22Rv1 (cell line): ENCODE data around the gene TAGLN.

ENCODE experiments used
- CTCF ChIP-seq: fragments of 450-650 bp; IDR thresholded peaks from 2 replicates; pipeline ENCODE4 v1.5.1; 2017; ENCODE audit warnings: mild to moderate bottlenecking
- ZFX ChIP-seq: fragments of 450-650 bp; IDR thresholded peaks from 2 replicates; pipeline ENCODE4 v1.6.1; 2017; ENCODE audit warnings: antibody characterized with exemption, borderline replicate concordance

- peak; percentile 79 for TF ChIP-seq CTCF
- no peak for TF ChIP-seq ZFX
Measured at GRCh38 chr11:117180661-117181585, 18.2 kb upstream of the TAGLN start.
